Measurements from ENCODE around the gene SERPINB10. TPM values are rescaled to one million over a fixed set of nuclear protein-coding genes. Genes with fewer than 3 reads are reported as not detected.

SERPINB10 gene
- total RNA-seq (not detected), total RNA-seq (0 to 0.08 reads per million in 2 donors)

DNA sequence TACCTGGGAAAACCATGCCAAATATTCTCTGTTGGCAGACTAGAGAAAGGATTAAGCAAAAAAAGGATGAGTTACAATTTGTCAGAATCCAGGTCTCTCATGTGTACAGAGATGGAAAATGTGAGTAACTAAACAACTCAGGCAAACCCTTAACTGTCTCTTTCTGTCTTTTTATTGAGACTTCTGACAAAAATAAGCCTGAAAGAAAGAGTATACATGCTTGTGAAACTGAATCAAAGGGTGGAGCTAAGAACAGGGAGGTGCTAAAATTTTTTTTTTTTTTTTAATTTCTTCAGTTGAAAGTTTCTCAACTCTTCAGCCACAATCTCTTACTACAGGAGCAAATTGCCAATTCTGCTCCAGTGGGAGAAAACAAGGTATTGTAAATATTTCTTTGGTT lies at the start of gene SERPINB10:
Gene SERPINB10, plus strand, starts transcription at position 295 of the 400 bp plus-strand sequence. CDS start 7,553 bp downstream, outside the sequence.
- Mint-ChIP-seq H3K36me3 (ENCODE audit: low read depth) (no peaks in the 10 kb centered on the region), H3K27ac (no peak within 1 kb of the TSS), H3K4me3 (no peak within 1 kb of the TSS), H3K4me1 (no peaks in the 10 kb centered on the region), H3K27me3 (peaks cover 13% of the 10 kb centered on the region)
- no peak for DNase-seq
- H3K9me3 ChIP-seq (ENCODE audit: control insufficient read depth, low read length, poor library complexity, severe bottlenecking): no peaks in the 10 kb centered on the region
- ATAC-seq: no peak

- peaks cover 16% of the 10 kb centered on the region for H3K27me3 Mint-ChIP-seq
- no peak overlapping the region for H3K27ac Mint-ChIP-seq
Observed at GRCh38 chr18:63858456-63858855, 49.3 kb upstream of the SERPINB10 start.

GRCh38 chr18:63859781-63860475 lies 47.8 kb upstream of the SERPINB10 start:
- Mint-ChIP-seq H3K27me3 (peaks cover 16% of the 10 kb centered on the region), H3K36me3 (ENCODE audit: low read depth) (no peaks in the 10 kb centered on the region), H3K4me1 (no peaks in the 10 kb centered on the region), H3K4me3 (no peak overlapping the region), H3K27ac (no peak overlapping the region)
- DNase-seq: no peak
- H3K9me3 ChIP-seq (ENCODE audit: control insufficient read depth, low read length, poor library complexity, severe bottlenecking): no peaks in the 10 kb centered on the region
- ATAC-seq: no peak

More at GRCh38 chr18:63858456-63858855, 49.3 kb upstream of the SERPINB10 start:
- H3K4me1 Mint-ChIP-seq: no peaks in the 10 kb centered on the region
- no peaks in the 10 kb centered on the region for H3K9me3 ChIP-seq (ENCODE audit: control insufficient read depth, low read length, poor library complexity, severe bottlenecking)
- DNase-seq: no peak
- ATAC-seq: no peak
- H3K36me3 Mint-ChIP-seq (ENCODE audit: low read depth): no peaks in the 10 kb centered on the region
- H3K4me3 Mint-ChIP-seq: no peak overlapping the region

GRCh38 chr18:63860531-63860930 lies 47.2 kb upstream of the SERPINB10 start:
- no peaks in the 10 kb centered on the region for H3K9me3 ChIP-seq (ENCODE audit: control insufficient read depth, low read length, poor library complexity, severe bottlenecking)
- Mint-ChIP-seq H3K36me3 (ENCODE audit: low read depth) (no peaks in the 10 kb centered on the region), H3K4me3 (no peak overlapping the region), H3K27me3 (peaks cover 16% of the 10 kb centered on the region), H3K4me1 (no peaks in the 10 kb centered on the region), H3K27ac (no peak overlapping the region)
- DNase-seq (no peak), ATAC-seq (no peak)

- ATAC-seq: no peak
- H3K36me3 Mint-ChIP-seq (ENCODE audit: low read depth): no peaks in the 10 kb centered on the region
- H3K27ac Mint-ChIP-seq: no peak overlapping the region
Observed at GRCh38 chr18:63867368-63868125, 40.2 kb upstream of the SERPINB10 start.

GRCh38 chr18:63868546-63868945 lies 39.2 kb upstream of the SERPINB10 start:
- no peaks in the 10 kb centered on the region for H3K4me1 Mint-ChIP-seq
- peaks cover 4% of the 10 kb centered on the region for H3K27me3 Mint-ChIP-seq

More at GRCh38 chr18:63867368-63868125, 40.2 kb upstream of the SERPINB10 start:
- Mint-ChIP-seq H3K4me1 (no peaks in the 10 kb centered on the region), H3K27me3 (peaks cover 4% of the 10 kb centered on the region), H3K4me3 (no peak overlapping the region)
- no peaks in the 10 kb centered on the region for H3K9me3 ChIP-seq (ENCODE audit: control insufficient read depth, low read length, poor library complexity, severe bottlenecking)
- DNase-seq: no peak

DNA sequence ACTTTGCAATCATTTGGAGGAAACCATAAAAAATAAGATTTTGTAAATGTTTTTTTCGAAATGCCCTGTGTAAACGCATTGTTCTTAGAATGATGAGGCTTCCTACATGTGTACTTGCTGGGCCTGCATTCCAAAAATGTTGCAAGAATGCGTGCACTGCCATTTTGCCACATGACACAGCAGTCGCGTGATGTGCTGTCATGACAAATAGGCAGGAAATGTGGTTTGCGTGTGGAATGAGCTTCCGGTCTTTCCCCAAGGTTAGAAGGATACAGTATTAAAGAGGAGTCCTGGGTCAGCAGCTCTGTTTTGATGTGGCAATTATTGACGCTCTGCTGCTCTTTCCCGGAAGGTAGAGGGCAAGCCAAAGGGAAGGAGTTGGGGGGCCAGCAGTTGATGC lies 38.4 kb upstream of the SERPINB10 start:
- Mint-ChIP-seq H3K4me3 (no peak overlapping the region), H3K27ac (no peak overlapping the region)

More at GRCh38 chr18:63868546-63868945, 39.2 kb upstream of the SERPINB10 start:
- no peak for ATAC-seq
- no peaks in the 10 kb centered on the region for H3K36me3 Mint-ChIP-seq (ENCODE audit: low read depth)
- no peak for DNase-seq
- H3K9me3 ChIP-seq (ENCODE audit: control insufficient read depth, low read length, poor library complexity, severe bottlenecking): no peaks in the 10 kb centered on the region
- H3K27ac Mint-ChIP-seq: no peak overlapping the region
- no peak overlapping the region for H3K4me3 Mint-ChIP-seq

GRCh38 chr18:63869851-63870250 lies 37.9 kb upstream of the SERPINB10 start:
- H3K27ac Mint-ChIP-seq: no peak overlapping the region
- no peaks in the 10 kb centered on the region for H3K4me1 Mint-ChIP-seq
- H3K27me3 Mint-ChIP-seq: peaks cover 4% of the 10 kb centered on the region
- no peaks in the 10 kb centered on the region for H3K36me3 Mint-ChIP-seq (ENCODE audit: low read depth)
- ATAC-seq (no peak), DNase-seq (no peak)
- no peaks in the 10 kb centered on the region for H3K9me3 ChIP-seq (ENCODE audit: control insufficient read depth, low read length, poor library complexity, severe bottlenecking)
- H3K4me3 Mint-ChIP-seq: no peak overlapping the region

More for the DNA sequence above, 38.4 kb upstream of the SERPINB10 start:
- ATAC-seq (no peak), DNase-seq (no peak)
- H3K36me3 Mint-ChIP-seq (ENCODE audit: low read depth): no peaks in the 10 kb centered on the region
- no peaks in the 10 kb centered on the region for H3K9me3 ChIP-seq (ENCODE audit: control insufficient read depth, low read length, poor library complexity, severe bottlenecking)
- H3K27me3 Mint-ChIP-seq: peaks cover 4% of the 10 kb centered on the region
- no peaks in the 10 kb centered on the region for H3K4me1 Mint-ChIP-seq

DNA sequence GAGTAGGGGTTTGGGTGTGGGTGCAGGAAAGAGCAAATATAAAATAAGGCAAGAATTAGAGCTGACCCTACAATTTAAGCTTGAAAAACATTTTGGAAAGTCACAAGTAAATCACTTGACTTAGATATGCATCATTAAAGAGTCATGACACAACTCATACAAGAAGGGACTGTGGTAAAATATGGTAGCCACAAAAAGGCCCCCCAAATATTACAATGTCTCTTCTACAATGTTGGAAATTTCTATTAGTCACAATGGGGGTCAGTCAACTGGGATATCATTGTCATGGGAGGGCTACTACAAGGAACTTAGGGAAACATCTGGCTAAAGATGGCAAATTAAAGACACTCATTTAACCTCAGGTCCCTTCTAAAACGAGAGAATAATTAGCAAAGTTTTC lies 35.9 kb upstream of the SERPINB10 start:
- Mint-ChIP-seq H3K36me3 (ENCODE audit: low read depth) (no peaks in the 10 kb centered on the region), H3K27ac (no peak overlapping the region), H3K4me1 (no peaks in the 10 kb centered on the region), H3K4me3 (no peak overlapping the region), H3K27me3 (peaks cover 4% of the 10 kb centered on the region)
- ATAC-seq (no peak), DNase-seq (no peak)
- H3K9me3 ChIP-seq (ENCODE audit: control insufficient read depth, low read length, poor library complexity, severe bottlenecking): no peaks in the 10 kb centered on the region

DNA sequence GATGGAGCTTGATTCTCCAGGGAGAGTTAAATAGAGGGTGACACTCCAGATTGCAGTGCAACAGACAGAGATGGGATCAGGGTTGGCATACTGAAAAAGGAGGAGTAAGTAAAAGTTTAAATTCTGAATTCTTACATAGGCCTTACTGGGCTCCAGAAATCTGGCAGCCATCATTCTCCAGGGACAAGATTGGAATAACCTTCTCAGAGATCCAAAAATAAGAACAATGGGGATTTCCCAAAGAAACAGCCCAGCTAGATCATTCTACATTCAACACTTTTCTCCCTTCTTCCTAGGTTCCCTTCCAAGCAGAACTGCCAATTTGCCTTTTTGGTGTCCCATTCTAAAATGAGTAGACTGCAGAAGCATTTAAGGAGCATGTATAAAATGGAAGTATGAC lies 35.2 kb upstream of the SERPINB10 start:
- no peaks in the 10 kb centered on the region for H3K9me3 ChIP-seq (ENCODE audit: control insufficient read depth, low read length, poor library complexity, severe bottlenecking)
- Mint-ChIP-seq H3K4me1 (no peaks in the 10 kb centered on the region), H3K4me3 (no peak overlapping the region), H3K36me3 (ENCODE audit: low read depth) (no peaks in the 10 kb centered on the region), H3K27ac (no peak overlapping the region), H3K27me3 (peaks cover 4% of the 10 kb centered on the region)
- ATAC-seq (no peak), DNase-seq (no peak)

- H3K4me3 Mint-ChIP-seq: no peak overlapping the region
- ATAC-seq: no peak
- no peak overlapping the region for H3K27ac Mint-ChIP-seq
- H3K4me1 Mint-ChIP-seq: no peaks in the 10 kb centered on the region
- peaks cover 15% of the 10 kb centered on the region for H3K27me3 Mint-ChIP-seq
- DNase-seq: no peak
- no peaks in the 10 kb centered on the region for H3K36me3 Mint-ChIP-seq (ENCODE audit: low read depth)
- H3K9me3 ChIP-seq (ENCODE audit: control insufficient read depth, low read length, poor library complexity, severe bottlenecking): no peaks in the 10 kb centered on the region
Observed at GRCh38 chr18:63878343-63878742, 29.4 kb upstream of the SERPINB10 start.

DNA sequence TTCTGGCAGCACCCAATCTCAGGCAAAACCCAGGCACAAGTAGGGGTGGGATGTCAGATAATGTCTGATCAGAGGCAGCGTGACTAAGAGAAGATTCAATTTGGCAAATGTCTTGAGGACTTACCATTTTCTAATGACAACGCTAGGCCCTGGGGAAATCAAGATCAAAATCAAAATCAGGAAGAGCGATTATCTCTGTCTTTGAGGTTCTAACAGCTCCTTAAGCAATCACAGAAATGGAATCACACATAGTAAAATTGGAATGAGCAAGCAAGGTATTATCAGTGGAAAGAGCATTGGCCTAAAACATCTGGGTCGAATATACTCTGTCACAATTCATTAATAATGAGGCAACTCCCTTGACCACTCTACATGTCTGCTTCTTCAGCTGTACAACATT lies 28.8 kb upstream of the SERPINB10 start:
- ATAC-seq (no peak), DNase-seq (no peak)
- Mint-ChIP-seq H3K4me1 (no peaks in the 10 kb centered on the region), H3K4me3 (no peak overlapping the region), H3K27me3 (peaks cover 15% of the 10 kb centered on the region), H3K27ac (no peak overlapping the region), H3K36me3 (ENCODE audit: low read depth) (no peaks in the 10 kb centered on the region)
- H3K9me3 ChIP-seq (ENCODE audit: control insufficient read depth, low read length, poor library complexity, severe bottlenecking): no peaks in the 10 kb centered on the region

DNA sequence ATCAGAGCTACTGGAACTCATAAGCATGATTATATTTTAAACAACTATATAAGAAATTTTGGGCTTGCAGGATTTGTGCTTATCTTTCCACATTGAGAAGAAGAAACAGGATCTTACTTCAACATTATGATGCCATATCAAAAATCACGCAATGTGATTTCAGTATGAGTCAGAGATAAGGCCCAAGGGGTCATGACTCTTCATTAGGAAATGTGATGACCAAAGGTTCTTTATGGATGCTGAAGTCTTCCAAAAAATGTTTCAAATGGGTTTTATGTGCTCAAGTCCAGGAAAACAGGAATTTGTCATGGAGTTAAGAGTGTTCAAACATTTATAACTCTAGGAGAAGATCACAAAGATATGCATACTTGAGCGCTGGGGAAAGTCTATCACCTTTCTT lies 28.0 kb upstream of the SERPINB10 start:
- no peaks in the 10 kb centered on the region for H3K4me1 Mint-ChIP-seq
- no peaks in the 10 kb centered on the region for H3K36me3 Mint-ChIP-seq (ENCODE audit: low read depth)
- DNase-seq (no peak), ATAC-seq (no peak)
- peaks cover 21% of the 10 kb centered on the region for H3K27me3 Mint-ChIP-seq
- H3K4me3 Mint-ChIP-seq: no peak overlapping the region
- no peak overlapping the region for H3K27ac Mint-ChIP-seq
- no peaks in the 10 kb centered on the region for H3K9me3 ChIP-seq (ENCODE audit: control insufficient read depth, low read length, poor library complexity, severe bottlenecking)
